ENCODE data around the gene MYL9. TPM values are rescaled to one million over a fixed set of nuclear protein-coding genes. Genes with fewer than 3 reads are reported as not detected.

MYL9 gene
- total and polyA plus RNA-seq, 2 experiments from 2014 or later = 172 to 681 TPM

DNA sequence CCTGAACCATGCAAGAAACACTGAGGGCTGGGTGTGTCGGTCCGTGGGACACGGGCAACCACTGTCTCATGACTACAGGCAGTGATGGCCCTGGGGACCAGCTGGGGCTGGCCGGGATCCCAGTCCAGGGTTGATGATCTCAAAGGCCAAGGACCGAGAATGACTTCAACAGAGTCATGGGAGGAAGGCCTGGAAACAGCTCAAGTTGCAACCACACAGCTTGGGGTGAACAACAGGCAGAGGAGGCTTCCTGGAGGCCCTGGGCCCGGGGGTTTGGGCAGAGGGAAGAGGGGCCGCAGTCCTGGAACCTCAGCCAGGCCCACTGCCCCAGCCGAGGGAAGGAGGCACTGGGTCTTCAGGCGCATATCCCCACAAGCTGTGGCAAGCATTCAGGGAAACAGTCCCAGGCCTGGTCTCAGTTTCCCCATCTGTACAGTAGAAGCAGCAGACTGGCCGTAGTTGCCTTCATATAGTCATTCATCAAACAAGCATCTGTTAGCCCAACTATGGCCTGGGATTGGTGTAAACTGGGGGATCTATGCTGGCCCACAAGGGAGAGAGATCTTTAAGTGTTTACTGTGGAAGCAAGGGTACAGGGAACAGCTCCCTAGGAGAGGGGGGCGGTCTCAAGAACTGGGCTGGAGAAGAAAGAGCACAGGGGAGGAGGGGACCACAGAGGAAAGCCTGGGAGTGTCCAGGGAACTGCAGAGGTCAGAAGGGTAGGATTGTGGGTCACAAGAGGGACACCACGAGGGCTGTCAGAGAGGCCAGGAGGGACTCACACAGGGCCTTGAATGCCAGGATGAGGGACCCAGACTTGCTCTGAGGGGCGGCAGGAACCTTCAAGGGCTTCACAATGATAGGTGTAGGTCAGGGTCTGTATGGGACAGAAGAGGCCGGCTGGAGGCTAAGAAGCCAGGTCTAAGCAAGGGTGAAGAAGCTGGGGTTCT, 2.1 kb downstream of the MYL9 start:
- WGBS, 2 experiments (ENCODE audit: low coverage in 1 of 2, low lambda C conversion rate in 2 of 2, missing lambda C conversion rate in 2 of 2) = 42 to 45% methylated on average over 13 to 14 of the region's 14 CpGs
- peak overlapping the region; percentile 88 for H3K27ac ChIP-seq
- peaks cover 22% of the 10 kb centered on the region for H3K4me1 ChIP-seq (ENCODE audit: insufficient read depth)
- peak overlapping the region; percentile 97 for H3K4me3 ChIP-seq
- no peaks in the 10 kb centered on the region for H3K9me2 ChIP-seq (ENCODE audit: insufficient read depth)
- no peak overlapping the region for H2AFZ ChIP-seq
- no peaks in the 10 kb centered on the region for H3K27me3 ChIP-seq (replicated peaks; ENCODE audit: insufficient read depth)
- H3K9me3 ChIP-seq (ENCODE audit: low read depth) = no peaks in the 10 kb centered on the region
- H3F3A ChIP-seq (ENCODE audit: insufficient read depth) = peaks cover 42% of the 10 kb centered on the region
- H4K20me1 ChIP-seq (ENCODE audit: insufficient read depth) = peaks cover 4% of the 10 kb centered on the region; the same call in 1 of the 2 replicates
- H3K36me3 ChIP-seq (ENCODE audit: low read depth) = peaks cover 29% of the 10 kb centered on the region
- H3K79me2 ChIP-seq (ENCODE audit: insufficient read depth) = peaks cover 49% of the 10 kb centered on the region
- peak; percentile 92 for DNase-seq
- TF ChIP-seq EZH2 (IDR thresholded peaks at IDR 0.05; ENCODE audit: insufficient read depth, poor library complexity, severe bottlenecking) (no peak), EZH2phosphoT487 (IDR thresholded peaks at IDR 0.05; ENCODE audit: insufficient read depth, low read depth) (no peak)
- in situ Hi-C loops (cut with MboI) = no loop called here
- H3K4me2 ChIP-seq (ENCODE audit: unreplicated experiment) = peak overlapping the region; percentile 91
- peak overlapping the region; percentile 95 for H3K9ac ChIP-seq

DNA sequence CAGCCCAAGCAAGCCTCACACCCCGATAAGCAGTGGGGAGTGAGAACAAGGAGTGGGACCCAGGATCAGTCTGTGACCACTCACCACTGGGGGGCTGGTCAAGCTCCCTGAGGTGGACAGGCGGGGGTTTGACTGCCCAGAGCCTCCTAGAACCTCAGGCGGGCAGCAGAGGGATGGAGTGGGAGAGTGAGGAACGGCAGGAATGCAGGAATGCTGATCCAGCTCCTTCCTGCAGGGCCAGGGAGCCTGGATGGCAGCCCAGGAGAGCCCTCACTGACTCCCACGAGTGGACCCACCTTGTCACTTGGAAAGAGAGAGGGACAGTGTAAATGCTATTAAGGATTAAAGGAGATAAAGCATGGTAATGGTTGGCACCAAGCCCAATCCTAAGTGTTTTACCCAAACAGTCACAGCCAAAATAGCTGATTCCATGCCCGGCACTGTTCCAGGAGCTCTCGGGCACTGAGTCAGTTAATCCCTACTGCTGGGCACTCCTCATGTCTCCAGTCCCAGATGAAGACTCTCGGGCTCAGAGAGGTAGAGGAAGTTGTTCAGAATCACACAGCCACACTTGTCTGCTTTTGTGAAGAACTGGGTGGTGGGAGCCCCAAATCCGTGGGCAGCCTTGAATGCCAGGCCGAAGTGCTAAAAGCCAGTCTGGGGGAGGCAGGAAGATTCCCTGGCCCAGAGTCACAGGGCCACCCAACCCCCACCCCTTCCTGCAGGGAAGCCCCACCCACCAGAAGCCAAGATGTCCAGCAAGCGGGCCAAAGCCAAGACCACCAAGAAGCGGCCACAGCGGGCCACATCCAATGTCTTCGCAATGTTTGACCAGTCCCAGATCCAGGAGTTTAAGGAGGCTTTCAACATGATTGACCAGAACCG, 3.1 kb downstream of the MYL9 start:
- Histone ChIP-seq H3K27me3 (replicated peaks; ENCODE audit: insufficient read depth) (no peaks in the 10 kb centered on the region), H3K4me2 (ENCODE audit: unreplicated experiment) (peak overlapping the region; percentile 91), H2AFZ (no peak overlapping the region), H3K4me3 (peak overlapping the region; percentile 97), H3K9me3 (ENCODE audit: low read depth) (no peaks in the 10 kb centered on the region), H4K20me1 (ENCODE audit: insufficient read depth) (peaks cover 4% of the 10 kb centered on the region; the same call in 1 of the 2 replicates), H3K9me2 (ENCODE audit: insufficient read depth) (no peaks in the 10 kb centered on the region), H3K4me1 (ENCODE audit: insufficient read depth) (peaks cover 22% of the 10 kb centered on the region), H3K9ac (peak overlapping the region; percentile 95), H3K79me2 (ENCODE audit: insufficient read depth) (peaks cover 49% of the 10 kb centered on the region), H3K27ac (peak overlapping the region; percentile 88), H3F3A (ENCODE audit: insufficient read depth) (peaks cover 47% of the 10 kb centered on the region), H3K36me3 (ENCODE audit: low read depth) (peaks cover 34% of the 10 kb centered on the region)
- in situ Hi-C loops (cut with MboI) = no loop called here
- TF ChIP-seq EZH2 (IDR thresholded peaks at IDR 0.05; ENCODE audit: insufficient read depth, poor library complexity, severe bottlenecking) (no peak), EZH2phosphoT487 (IDR thresholded peaks at IDR 0.05; ENCODE audit: insufficient read depth, low read depth) (no peak)
- DNase-seq = peak; percentile 89
- WGBS, 2 experiments (ENCODE audit: low coverage in 1 of 2, low lambda C conversion rate in 2 of 2, missing lambda C conversion rate in 2 of 2) = 56% methylated on average over 15 of the region's 15 CpGs

GRCh38 chr20:36546111-36546736, 4.9 kb downstream of the MYL9 start:
- in situ Hi-C loops (cut with MboI) = no loop called here
- no peak overlapping the region for H3K27ac ChIP-seq
- no peaks in the 10 kb centered on the region for H3K9me3 ChIP-seq (ENCODE audit: low read depth)
- H3K27me3 ChIP-seq (replicated peaks; ENCODE audit: insufficient read depth) = no peaks in the 10 kb centered on the region
- no peak for DNase-seq
- TF ChIP-seq EZH2phosphoT487 (IDR thresholded peaks at IDR 0.05; ENCODE audit: insufficient read depth, low read depth) = no peak
- TF ChIP-seq EZH2 (IDR thresholded peaks at IDR 0.05; ENCODE audit: insufficient read depth, poor library complexity, severe bottlenecking) = no peak
- WGBS, 2 experiments (ENCODE audit: low coverage in 1 of 2, low lambda C conversion rate in 2 of 2, missing lambda C conversion rate in 2 of 2) = 78 to 87% methylated on average over 14 of the region's 14 CpGs
- no peak overlapping the region for H3K4me3 ChIP-seq
- peaks cover 22% of the 10 kb centered on the region for H3K4me1 ChIP-seq (ENCODE audit: insufficient read depth)
- H3K79me2 ChIP-seq (ENCODE audit: insufficient read depth) = peaks cover 49% of the 10 kb centered on the region
- peaks cover 62% of the 10 kb centered on the region for H3F3A ChIP-seq (ENCODE audit: insufficient read depth)
- no peaks in the 10 kb centered on the region for H3K9me2 ChIP-seq (ENCODE audit: insufficient read depth)
- no peak overlapping the region for H3K9ac ChIP-seq
- peaks cover 4% of the 10 kb centered on the region; the same call in 1 of the 2 replicates for H4K20me1 ChIP-seq (ENCODE audit: insufficient read depth)
- H2AFZ ChIP-seq = no peak overlapping the region
- H3K4me2 ChIP-seq (ENCODE audit: unreplicated experiment) = no peak overlapping the region
- peaks cover 34% of the 10 kb centered on the region for H3K36me3 ChIP-seq (ENCODE audit: low read depth)

Measured in GM23248 (cell line).